RWPE2 (cell line): Measurements from ENCODE around the gene CHIT1.
"Not testable (repeated sequence)": the region's sequence is repeated elsewhere in the genome, so short reads cannot be mapped to it uniquely, and the experiment has no call there.

Experiments used
- ATAC-seq: fragments of 200-7000 bp; cut with Tn5 transposase; 3 replicates; pipeline ENCODE4 v1.9.1; 2021; ENCODE audit warnings: low read depth
- DNase-seq: peaks from one replicate; pipeline ENCODE4 v3.0.0-alpha.2; 2020; ENCODE audit warnings: low spot score
- H3K27ac ChIP-seq: fragments of 450-650 bp; 2 replicates; pipeline ENCODE4 v1.5.1; 2017; ENCODE audit warnings: mild to moderate bottlenecking; ENCODE audit not compliant: poor library complexity, severe bottlenecking
- H3K27me3 ChIP-seq: fragments of 250-450 bp; sonication (Bioruptor Pico); 2 replicates; pipeline ENCODE4 v1.5.1; 2021; ENCODE audit warnings: mild to moderate bottlenecking, moderate library complexity; ENCODE audit not compliant: insufficient read depth, poor library complexity, severe bottlenecking
- H3K36me3 ChIP-seq: fragments of 250-450 bp; sonication (Bioruptor Pico); 2 replicates; pipeline ENCODE4 v1.5.1; 2020; ENCODE audit warnings: low read depth, mild to moderate bottlenecking, moderate library complexity
- H3K4me1 ChIP-seq: fragments of 250-450 bp; sonication (Bioruptor Pico); 2 replicates; pipeline ENCODE4 v1.5.1; 2021; ENCODE audit warnings: mild to moderate bottlenecking, moderate library complexity; ENCODE audit not compliant: insufficient read depth, poor library complexity, severe bottlenecking
- H3K4me3 ChIP-seq: fragments of 250-450 bp; sonication (Bioruptor Pico); 2 replicates; pipeline ENCODE4 v1.5.1; 2021; ENCODE audit warnings: mild to moderate bottlenecking, moderate library complexity; ENCODE audit not compliant: severe bottlenecking
- H3K9me3 ChIP-seq: fragments of 250-450 bp; sonication (Bioruptor Pico); 2 replicates; pipeline ENCODE4 v1.5.1; 2021; ENCODE audit warnings: mild to moderate bottlenecking, moderate library complexity; ENCODE audit not compliant: severe bottlenecking
- TF ChIP-seq, protein P1 (sequence below): fragments of 450-650 bp; IDR thresholded peaks from one replicate; pipeline ENCODE4 v1.5.1; 2017; ENCODE audit warnings: mild to moderate bottlenecking, moderate library complexity; ENCODE audit not compliant: poor library complexity, severe bottlenecking

CHIT1 gene

DNA sequence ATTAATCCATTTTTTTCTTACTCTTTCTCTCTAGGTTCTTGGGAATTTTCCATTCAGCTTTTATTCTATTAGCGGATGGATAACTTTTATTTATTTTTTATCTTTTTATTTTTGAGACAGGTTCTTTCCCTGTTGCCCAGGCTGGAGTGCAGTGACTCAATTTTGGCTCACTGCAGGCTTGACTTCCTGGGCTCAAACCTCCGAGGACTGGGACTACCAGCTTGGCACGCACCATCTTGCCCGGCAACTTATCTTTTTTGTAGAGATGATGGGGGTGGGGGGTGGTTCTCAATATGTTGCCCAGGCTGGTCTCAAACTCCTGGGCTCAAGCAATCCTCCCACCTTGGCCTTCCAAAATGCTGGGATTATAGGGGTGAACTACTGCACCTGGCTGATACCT is 36.1 kb upstream of the CHIT1 start:
- no peak overlapping the region for H3K4me3 ChIP-seq
- TF ChIP-seq, protein P1, sequence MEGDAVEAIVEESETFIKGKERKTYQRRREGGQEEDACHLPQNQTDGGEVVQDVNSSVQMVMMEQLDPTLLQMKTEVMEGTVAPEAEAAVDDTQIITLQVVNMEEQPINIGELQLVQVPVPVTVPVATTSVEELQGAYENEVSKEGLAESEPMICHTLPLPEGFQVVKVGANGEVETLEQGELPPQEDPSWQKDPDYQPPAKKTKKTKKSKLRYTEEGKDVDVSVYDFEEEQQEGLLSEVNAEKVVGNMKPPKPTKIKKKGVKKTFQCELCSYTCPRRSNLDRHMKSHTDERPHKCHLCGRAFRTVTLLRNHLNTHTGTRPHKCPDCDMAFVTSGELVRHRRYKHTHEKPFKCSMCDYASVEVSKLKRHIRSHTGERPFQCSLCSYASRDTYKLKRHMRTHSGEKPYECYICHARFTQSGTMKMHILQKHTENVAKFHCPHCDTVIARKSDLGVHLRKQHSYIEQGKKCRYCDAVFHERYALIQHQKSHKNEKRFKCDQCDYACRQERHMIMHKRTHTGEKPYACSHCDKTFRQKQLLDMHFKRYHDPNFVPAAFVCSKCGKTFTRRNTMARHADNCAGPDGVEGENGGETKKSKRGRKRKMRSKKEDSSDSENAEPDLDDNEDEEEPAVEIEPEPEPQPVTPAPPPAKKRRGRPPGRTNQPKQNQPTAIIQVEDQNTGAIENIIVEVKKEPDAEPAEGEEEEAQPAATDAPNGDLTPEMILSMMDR = no peak
- H3K36me3 ChIP-seq = no peaks in the 10 kb centered on the region
- no peaks in the 10 kb centered on the region for H3K4me1 ChIP-seq
- no peaks in the 10 kb centered on the region for H3K9me3 ChIP-seq
- DNase-seq = no peak
- no peak for ATAC-seq
- no peak overlapping the region for H3K27ac ChIP-seq
- no peaks in the 10 kb centered on the region for H3K27me3 ChIP-seq

DNA sequence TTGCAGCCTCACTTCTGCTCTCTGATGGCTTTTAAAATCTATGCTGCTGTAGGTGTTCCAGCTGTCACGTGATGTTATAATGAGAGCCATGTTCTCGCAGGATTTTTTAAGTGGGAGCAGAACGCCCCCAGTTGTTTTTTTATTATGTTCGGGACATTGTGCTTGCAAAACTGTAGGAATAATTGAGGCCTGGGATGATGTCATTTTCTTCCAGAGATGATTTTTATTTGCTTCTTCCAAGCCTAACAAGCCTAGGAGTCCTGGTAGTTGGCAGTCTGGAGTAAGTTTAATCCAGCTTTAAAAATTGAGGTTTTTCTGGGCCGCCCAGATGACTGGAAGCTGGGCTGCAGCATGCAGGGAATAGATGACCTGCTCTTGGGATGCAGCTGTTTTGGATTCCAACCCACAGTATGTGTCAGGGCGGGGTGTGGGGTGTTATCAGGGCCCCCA is 34.6 kb upstream of the CHIT1 start:
- Histone ChIP-seq H3K4me3 (no peak overlapping the region), H3K4me1 (no peaks in the 10 kb centered on the region), H3K36me3 (no peaks in the 10 kb centered on the region), H3K27me3 (no peaks in the 10 kb centered on the region), H3K9me3 (no peaks in the 10 kb centered on the region), H3K27ac (no peak overlapping the region)
- TF ChIP-seq, protein P1 = no peak
- DNase-seq = no peak
- ATAC-seq = no peak

DNA sequence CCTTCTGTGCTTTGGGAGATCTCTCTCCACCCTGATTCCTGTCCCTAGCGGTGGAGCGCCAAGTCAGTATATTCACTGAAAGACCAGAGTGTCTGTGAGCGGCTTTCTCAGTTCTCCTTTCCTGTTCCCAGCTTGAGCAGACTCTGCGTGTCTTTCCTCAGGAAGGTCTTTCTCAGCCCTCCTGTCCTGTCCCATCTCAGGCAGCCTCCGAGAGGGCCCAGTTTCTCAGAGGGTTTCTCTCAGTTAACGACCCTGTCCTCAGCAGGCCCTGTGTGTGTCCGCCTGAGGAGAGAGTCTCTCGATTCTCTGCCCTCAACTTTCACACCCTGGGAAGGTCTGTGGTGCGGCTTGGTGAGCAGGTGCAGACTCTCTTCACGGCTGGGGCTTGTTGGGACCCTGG is 34.0 kb upstream of the CHIT1 start:
- Histone ChIP-seq H3K27me3 (no peaks in the 10 kb centered on the region), H3K9me3 (no peaks in the 10 kb centered on the region), H3K4me3 (no peak overlapping the region), H3K36me3 (no peaks in the 10 kb centered on the region), H3K27ac (no peak overlapping the region), H3K4me1 (no peaks in the 10 kb centered on the region)
- TF ChIP-seq, protein P1 = no peak
- ATAC-seq (no peak), DNase-seq (no peak)

DNA sequence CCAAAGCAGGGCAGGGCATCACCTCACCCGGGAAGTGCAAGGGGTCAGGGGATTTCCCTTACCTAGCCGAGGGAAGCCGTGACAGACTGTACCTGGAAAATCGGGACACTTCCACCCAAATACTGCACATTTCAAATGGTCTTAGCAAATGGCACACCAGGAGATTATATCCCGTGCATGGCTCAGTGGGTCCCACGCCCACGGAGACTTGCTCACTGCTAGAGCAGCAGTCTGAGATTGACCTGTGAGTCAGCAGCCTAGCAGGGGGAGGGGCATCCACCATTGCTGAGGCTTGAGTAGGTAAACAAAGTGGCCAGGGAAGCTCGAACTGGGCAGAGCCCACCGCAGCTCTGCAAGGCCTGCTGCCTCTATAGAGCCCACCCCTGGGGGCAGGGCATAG is 27.2 kb upstream of the CHIT1 start:
- not testable (repeated sequence) for DNase-seq, H3K27me3 ChIP-seq, H3K4me3 ChIP-seq, H3K27ac ChIP-seq, H3K36me3 ChIP-seq, H3K9me3 ChIP-seq, ATAC-seq, H3K4me1 ChIP-seq

DNA sequence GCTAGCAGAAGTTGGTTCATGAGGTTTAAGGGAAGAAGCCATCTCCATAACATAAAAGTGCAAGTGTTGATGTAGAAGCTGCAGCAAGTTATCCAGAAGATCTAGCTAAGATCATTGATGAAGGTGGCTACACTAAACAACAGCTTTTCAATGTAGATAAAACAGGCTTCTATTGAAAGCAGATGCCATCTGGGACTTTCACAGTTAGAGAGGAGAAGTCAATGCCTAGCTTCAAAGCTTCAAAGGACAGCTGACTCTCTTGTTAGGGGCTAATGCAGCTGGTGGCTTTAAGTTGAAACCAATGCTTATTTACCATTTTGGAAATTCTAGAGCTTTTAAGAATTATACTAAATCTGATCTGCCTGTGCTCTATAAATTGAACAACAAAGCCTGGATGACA is 25.3 kb upstream of the CHIT1 start:
- ATAC-seq, H3K36me3 ChIP-seq, H3K27ac ChIP-seq, H3K27me3 ChIP-seq, H3K4me3 ChIP-seq, H3K4me1 ChIP-seq, DNase-seq, H3K9me3 ChIP-seq: not testable (repeated sequence)

DNA sequence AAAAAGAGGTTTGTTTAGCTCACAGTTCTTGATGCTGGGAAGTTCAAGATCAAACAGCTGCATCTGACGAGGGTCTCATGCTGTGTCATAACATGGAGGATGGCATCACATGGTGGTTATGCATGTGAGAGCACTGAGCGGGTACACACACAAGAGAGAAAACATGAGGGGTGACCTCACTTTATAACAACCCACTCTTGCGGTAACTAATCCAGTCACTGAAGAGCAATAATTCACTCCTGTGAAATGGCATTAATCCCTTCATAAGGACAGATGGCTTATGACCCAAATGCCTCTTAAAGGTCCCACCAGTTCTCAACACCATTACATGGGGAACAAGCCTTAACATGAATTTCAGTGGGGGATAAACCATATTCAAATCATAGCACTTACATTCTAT is 23.2 kb upstream of the CHIT1 start:
- H3K27ac ChIP-seq = no peak overlapping the region
- peaks cover 4% of the 10 kb centered on the region for H3K27me3 ChIP-seq
- H3K36me3 ChIP-seq = no peaks in the 10 kb centered on the region
- DNase-seq = no peak
- no peaks in the 10 kb centered on the region for H3K9me3 ChIP-seq
- ATAC-seq = no peak
- TF ChIP-seq, protein P1 = no peak
- H3K4me1 ChIP-seq = peaks cover 9% of the 10 kb centered on the region
- H3K4me3 ChIP-seq = no peak overlapping the region
